ENCODE measurements around the gene PPDPF. TPM values are rescaled to one million over a fixed set of nuclear protein-coding genes. Genes with fewer than 3 reads are reported as not detected.

The PPDPF gene
- total RNA-seq, 1 experiment from 2014 or later = 148 TPM

- H3K4me3 ChIP-seq (ENCODE audit: low read depth, low read length, poor library complexity, severe bottlenecking) = no peak overlapping the region
- peaks cover 10% of the 10 kb centered on the region for H3K4me1 ChIP-seq (ENCODE audit: insufficient read depth, low read length, poor library complexity, severe bottlenecking)
- intact Hi-C loops (cut with micrococcal nuclease; ENCODE audit: unreplicated experiment) = no loop called here
- no TSS peak for BruUV-seq (replicated peaks)
- no peak overlapping the region for H3K27ac ChIP-seq (ENCODE audit: low read depth, low read length, poor library complexity, severe bottlenecking)
- ChIA-PET CTCF (no interaction called here), POLR2A (ENCODE audit: low non-redundant PET) (no interaction called here)
- no peak for TF ChIP-seq EZH2 (IDR thresholded peaks at IDR 0.05; ENCODE audit: borderline replicate concordance, low read depth, low read length, poor library complexity, severe bottlenecking)
- no peak for TF ChIP-seq CTCF (conservative IDR thresholded peaks at IDR 0.05; ENCODE audit: low read depth, low read length)
- no peaks in the 10 kb centered on the region for H3K9me3 ChIP-seq (ENCODE audit: low read depth, low read length, poor library complexity, severe bottlenecking)
- no peaks in the 10 kb centered on the region for H3K36me3 ChIP-seq (ENCODE audit: insufficient read depth, low read length, poor library complexity, severe bottlenecking)
- H3K27me3 ChIP-seq (replicated peaks; ENCODE audit: insufficient read depth, low read depth, low read length, poor library complexity) = peaks cover 29% of the 10 kb centered on the region
- DNase-seq (ENCODE audit: low spot score) = peak; percentile 25
These were observed 45.4 kb upstream of the PPDPF start for GRCh38 chr20:63475209-63475608.

- no peaks in the 10 kb centered on the region for H3K9me3 ChIP-seq (ENCODE audit: low read depth, low read length, poor library complexity, severe bottlenecking)
- H3K27me3 ChIP-seq (replicated peaks; ENCODE audit: insufficient read depth, low read depth, low read length, poor library complexity) = peaks cover 16% of the 10 kb centered on the region
These were observed 43.4 kb upstream of the PPDPF start for GRCh38 chr20:63477061-63477616.

GRCh38 chr20:63477944-63478343 is 42.6 kb upstream of the PPDPF start:
- intact Hi-C loops (cut with micrococcal nuclease; ENCODE audit: unreplicated experiment) = no loop called here
- peaks cover 18% of the 10 kb centered on the region for H3K4me1 ChIP-seq (ENCODE audit: insufficient read depth, low read length, poor library complexity, severe bottlenecking)
- POLR2A ChIA-PET (ENCODE audit: low non-redundant PET) = no interaction called here
- TF ChIP-seq CTCF (conservative IDR thresholded peaks at IDR 0.05; ENCODE audit: low read depth, low read length) = no peak
- TF ChIP-seq EZH2 (IDR thresholded peaks at IDR 0.05; ENCODE audit: borderline replicate concordance, low read depth, low read length, poor library complexity, severe bottlenecking) = no peak
- no peaks in the 10 kb centered on the region for H3K36me3 ChIP-seq (ENCODE audit: insufficient read depth, low read length, poor library complexity, severe bottlenecking)
- BruUV-seq (replicated peaks) = no TSS peak
- no peak for DNase-seq (ENCODE audit: low spot score)
- no peak overlapping the region for H3K4me3 ChIP-seq (ENCODE audit: low read depth, low read length, poor library complexity, severe bottlenecking)
- H3K9me3 ChIP-seq (ENCODE audit: low read depth, low read length, poor library complexity, severe bottlenecking) = no peaks in the 10 kb centered on the region
- peaks cover 15% of the 10 kb centered on the region for H3K27me3 ChIP-seq (replicated peaks; ENCODE audit: insufficient read depth, low read depth, low read length, poor library complexity)
- no peak overlapping the region for H3K27ac ChIP-seq (ENCODE audit: low read depth, low read length, poor library complexity, severe bottlenecking)
- CTCF ChIA-PET = no interaction called here

More at GRCh38 chr20:63477061-63477616, 43.4 kb upstream of the PPDPF start:
- Histone ChIP-seq H3K36me3 (ENCODE audit: insufficient read depth, low read length, poor library complexity, severe bottlenecking) (no peaks in the 10 kb centered on the region), H3K4me1 (ENCODE audit: insufficient read depth, low read length, poor library complexity, severe bottlenecking) (peaks cover 10% of the 10 kb centered on the region), H3K27ac (ENCODE audit: low read depth, low read length, poor library complexity, severe bottlenecking) (no peak overlapping the region), H3K4me3 (ENCODE audit: low read depth, low read length, poor library complexity, severe bottlenecking) (no peak overlapping the region)
- CTCF ChIA-PET = no interaction called here
- DNase-seq (ENCODE audit: low spot score) = no peak
- intact Hi-C loops (cut with micrococcal nuclease; ENCODE audit: unreplicated experiment) = no loop called here
- POLR2A ChIA-PET (ENCODE audit: low non-redundant PET) = no interaction called here
- TF ChIP-seq EZH2 (IDR thresholded peaks at IDR 0.05; ENCODE audit: borderline replicate concordance, low read depth, low read length, poor library complexity, severe bottlenecking) (no peak), CTCF (conservative IDR thresholded peaks at IDR 0.05; ENCODE audit: low read depth, low read length) (no peak)
- no TSS peak for BruUV-seq (replicated peaks)
